Vagina (tissue), 2 donors: ENCODE results near the gene DYSF. TPM values are rescaled to one million over a fixed set of nuclear protein-coding genes. Genes with fewer than 3 reads are reported as not detected.

Source experiments
- DNase-seq, 2 donors: peaks; one replicate each; pipeline ENCODE4 v3.0.0-alpha.2; 2017; ENCODE audit errors: extremely low spot score in 2 of 2
- H3K27ac ChIP-seq: fragments of 200-600 bp; sonication (generic); one replicate; pipeline ENCODE4 v1.5.1; 2019
- H3K27me3 ChIP-seq: fragments of 200-600 bp; sonication (generic); one replicate; pipeline ENCODE4 v1.5.1; 2019
- H3K36me3 ChIP-seq, 2 donors: fragments of 200-600 bp; sonication (generic); one replicate each; pipeline ENCODE4 v1.5.1; 2017 to 2019
- H3K4me1 ChIP-seq: fragments of 200-600 bp; sonication (generic); one replicate; pipeline ENCODE4 v1.5.1; 2019
- H3K4me3 ChIP-seq, 2 donors: fragments of 200-600 bp; sonication (generic); 1 replicate in 1 of 2; 2 replicates in 1 of 2; pipeline ENCODE4 v1.5.1; 2016 to 2019
- H3K9me3 ChIP-seq: fragments of 200-600 bp; sonication (generic); one replicate; pipeline ENCODE4 v1.5.1; 2019
- CTCF ChIP-seq, 3 experiments: fragments of 450-650 bp in 2 of 3; fragments of 200-600 bp in 1 of 3; sonication (generic) in 1 of 3; IDR thresholded peaks; one replicate each; pipeline ENCODE4 v1.5.1; 2017 to 2019; ENCODE audit warnings: antibody characterized with exemption in 3 of 3, mild to moderate bottlenecking in 2 of 3, moderate library complexity in 2 of 3
- POLR2A ChIP-seq, 2 donors: fragments of 450-650 bp; IDR thresholded peaks; one replicate each; pipeline ENCODE4 v1.6.1; 2017; ENCODE audit warnings: antibody characterized with exemption in 2 of 2, mild to moderate bottlenecking in 2 of 2, moderate library complexity in 2 of 2
- POLR2AphosphoS5 ChIP-seq, 2 donors: sonication (generic); formaldehyde crosslinking; IDR thresholded peaks; one replicate each; pipeline ENCODE4 v1.9.0; 2017; ENCODE audit warnings: antibody characterized with exemption in 2 of 2, mild to moderate bottlenecking in 2 of 2, low read depth in 1 of 2; ENCODE audit not compliant: insufficient read depth in 1 of 2
- intact Hi-C: fragments of 100-400 bp; cut with DNase I; formaldehyde crosslinking; loops from one replicate; pipeline ENCODE4 v1.15.1; 2023
- total RNA-seq: library from RNA; depleted of rRNA; stranded (reverse); fragments of >200 nt; gene quantifications from one replicate; pipeline ENCODE4 v1.2.3, GENCODE V29; 2016

The DYSF gene
- total RNA-seq, 1 donor from 2014 or later: 10.1 TPM

- no peak for DNase-seq
- intact Hi-C loops: no loop called here
- no peak overlapping the region for H3K27ac ChIP-seq
- H3K4me1 ChIP-seq: no peaks in the 10 kb centered on the region
- no peak for TF ChIP-seq POLR2AphosphoS5 (IDR thresholded peaks at IDR 0.05; ENCODE audit: insufficient read depth in 1 of 2, low read depth in 1 of 2)
- TF ChIP-seq CTCF (IDR thresholded peaks at IDR 0.05): no peak
- no peak for TF ChIP-seq POLR2A (IDR thresholded peaks at IDR 0.05)
- H3K36me3 ChIP-seq: no peaks in the 10 kb centered on the region
- no peak overlapping the region for H3K4me3 ChIP-seq
- H3K9me3 ChIP-seq: no peaks in the 10 kb centered on the region
- H3K27me3 ChIP-seq: no peaks in the 10 kb centered on the region
These were observed 81.5 kb downstream of the DYSF start for GRCh38 chr2:71534826-71535225.

- H3K9me3 ChIP-seq: no peaks in the 10 kb centered on the region
- H3K27ac ChIP-seq: no peak overlapping the region
- no peak overlapping the region for H3K4me3 ChIP-seq
- no peak for DNase-seq
- H3K36me3 ChIP-seq: no peaks in the 10 kb centered on the region
- intact Hi-C loops: no loop called here
- TF ChIP-seq POLR2AphosphoS5 (IDR thresholded peaks at IDR 0.05; ENCODE audit: insufficient read depth in 1 of 2, low read depth in 1 of 2) (no peak), POLR2A (IDR thresholded peaks at IDR 0.05) (no peak), CTCF (IDR thresholded peaks at IDR 0.05) (no peak)
- no peaks in the 10 kb centered on the region for H3K4me1 ChIP-seq
- no peaks in the 10 kb centered on the region for H3K27me3 ChIP-seq
These were observed 82.2 kb downstream of the DYSF start for GRCh38 chr2:71535526-71535925.

GRCh38 chr2:71536226-71536671 is 82.9 kb downstream of the DYSF start:
- TF ChIP-seq POLR2AphosphoS5 (IDR thresholded peaks at IDR 0.05; ENCODE audit: insufficient read depth in 1 of 2, low read depth in 1 of 2) (no peak), CTCF (IDR thresholded peaks at IDR 0.05) (no peak), POLR2A (IDR thresholded peaks at IDR 0.05) (no peak)
- no peak overlapping the region for H3K27ac ChIP-seq
- intact Hi-C loops: no loop called here
- no peaks in the 10 kb centered on the region for H3K27me3 ChIP-seq
- H3K4me1 ChIP-seq: no peaks in the 10 kb centered on the region
- H3K36me3 ChIP-seq: no peaks in the 10 kb centered on the region
- H3K9me3 ChIP-seq: no peaks in the 10 kb centered on the region
- DNase-seq: no peak
- H3K4me3 ChIP-seq: no peak overlapping the region

GRCh38 chr2:71538241-71538640 is 84.9 kb downstream of the DYSF start:
- Histone ChIP-seq H3K27ac (no peak overlapping the region), H3K27me3 (no peaks in the 10 kb centered on the region), H3K36me3 (no peaks in the 10 kb centered on the region), H3K4me1 (no peaks in the 10 kb centered on the region), H3K9me3 (no peaks in the 10 kb centered on the region), H3K4me3 (no peak overlapping the region)
- intact Hi-C loops: no loop called here
- no peak for DNase-seq
- no peak for TF ChIP-seq POLR2A (IDR thresholded peaks at IDR 0.05)
- no peak for TF ChIP-seq POLR2AphosphoS5 (IDR thresholded peaks at IDR 0.05; ENCODE audit: insufficient read depth in 1 of 2, low read depth in 1 of 2)
- no peak for TF ChIP-seq CTCF (IDR thresholded peaks at IDR 0.05)

- Histone ChIP-seq H3K4me1 (no peaks in the 10 kb centered on the region), H3K27me3 (no peaks in the 10 kb centered on the region), H3K4me3 (no peak overlapping the region), H3K27ac (no peak overlapping the region), H3K9me3 (no peaks in the 10 kb centered on the region), H3K36me3 (no peaks in the 10 kb centered on the region)
- intact Hi-C loops: no loop called here
- no peak for DNase-seq
- no peak for TF ChIP-seq POLR2A (IDR thresholded peaks at IDR 0.05)
- no peak for TF ChIP-seq POLR2AphosphoS5 (IDR thresholded peaks at IDR 0.05; ENCODE audit: insufficient read depth in 1 of 2, low read depth in 1 of 2)
- TF ChIP-seq CTCF (IDR thresholded peaks at IDR 0.05): no peak
These were observed 85.4 kb downstream of the DYSF start for GRCh38 chr2:71538656-71539265.
